ENCODE results near the gene INPP4B. TPM values are rescaled to one million over a fixed set of nuclear protein-coding genes. Genes with fewer than 3 reads are reported as not detected.

INPP4B gene
- total RNA-seq, 1 donor from 2014 or later = 4.9 TPM

- Mint-ChIP-seq H3K9me3 (ENCODE audit: unreplicated experiment) (no peaks in the 10 kb centered on the region), H3K27ac (ENCODE audit: unreplicated experiment) (no peak overlapping the region), H3K36me3 (ENCODE audit: low read depth, unreplicated experiment) (no peaks in the 10 kb centered on the region), H3K4me1 (ENCODE audit: unreplicated experiment) (no peaks in the 10 kb centered on the region), H3K4me3 (ENCODE audit: unreplicated experiment) (no peak overlapping the region), H3K27me3 (ENCODE audit: unreplicated experiment) (peaks cover 1% of the 10 kb centered on the region)
- TF ChIP-seq, protein P1, sequence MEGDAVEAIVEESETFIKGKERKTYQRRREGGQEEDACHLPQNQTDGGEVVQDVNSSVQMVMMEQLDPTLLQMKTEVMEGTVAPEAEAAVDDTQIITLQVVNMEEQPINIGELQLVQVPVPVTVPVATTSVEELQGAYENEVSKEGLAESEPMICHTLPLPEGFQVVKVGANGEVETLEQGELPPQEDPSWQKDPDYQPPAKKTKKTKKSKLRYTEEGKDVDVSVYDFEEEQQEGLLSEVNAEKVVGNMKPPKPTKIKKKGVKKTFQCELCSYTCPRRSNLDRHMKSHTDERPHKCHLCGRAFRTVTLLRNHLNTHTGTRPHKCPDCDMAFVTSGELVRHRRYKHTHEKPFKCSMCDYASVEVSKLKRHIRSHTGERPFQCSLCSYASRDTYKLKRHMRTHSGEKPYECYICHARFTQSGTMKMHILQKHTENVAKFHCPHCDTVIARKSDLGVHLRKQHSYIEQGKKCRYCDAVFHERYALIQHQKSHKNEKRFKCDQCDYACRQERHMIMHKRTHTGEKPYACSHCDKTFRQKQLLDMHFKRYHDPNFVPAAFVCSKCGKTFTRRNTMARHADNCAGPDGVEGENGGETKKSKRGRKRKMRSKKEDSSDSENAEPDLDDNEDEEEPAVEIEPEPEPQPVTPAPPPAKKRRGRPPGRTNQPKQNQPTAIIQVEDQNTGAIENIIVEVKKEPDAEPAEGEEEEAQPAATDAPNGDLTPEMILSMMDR (IDR thresholded peaks at IDR 0.05; ENCODE audit: unreplicated experiment) = no peak
- DNase-seq (ENCODE audit: low spot score) = no peak
Observed at GRCh38 chr4:142743121-142743825, 102.8 kb downstream of the INPP4B start.

DNA sequence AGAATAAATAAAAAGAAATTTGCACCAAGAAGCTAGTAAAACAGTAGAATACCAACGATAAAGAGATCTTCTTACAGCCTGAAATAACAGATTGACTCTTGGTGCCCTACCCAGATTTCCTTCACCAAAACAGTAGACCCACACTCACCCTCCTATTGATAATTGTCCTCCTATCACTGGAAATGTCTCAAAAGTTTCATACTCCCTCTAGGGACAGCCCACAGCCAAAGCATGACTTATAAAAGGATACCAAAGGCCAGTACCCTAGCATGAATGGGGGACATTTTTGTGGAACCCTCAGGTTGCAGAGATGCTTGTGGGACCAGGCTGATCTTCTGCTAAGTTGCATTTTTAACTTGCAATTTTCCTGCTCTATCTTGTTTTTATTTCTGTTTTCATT is 104.1 kb downstream of the INPP4B start:
- Mint-ChIP-seq H3K9me3 (ENCODE audit: unreplicated experiment) (no peaks in the 10 kb centered on the region), H3K4me3 (ENCODE audit: unreplicated experiment) (no peak overlapping the region), H3K36me3 (ENCODE audit: low read depth, unreplicated experiment) (no peaks in the 10 kb centered on the region), H3K27ac (ENCODE audit: unreplicated experiment) (no peak overlapping the region), H3K27me3 (ENCODE audit: unreplicated experiment) (no peaks in the 10 kb centered on the region), H3K4me1 (ENCODE audit: unreplicated experiment) (no peaks in the 10 kb centered on the region)
- TF ChIP-seq, protein P1 (IDR thresholded peaks at IDR 0.05; ENCODE audit: unreplicated experiment) = no peak
- no peak for DNase-seq (ENCODE audit: low spot score)

DNA sequence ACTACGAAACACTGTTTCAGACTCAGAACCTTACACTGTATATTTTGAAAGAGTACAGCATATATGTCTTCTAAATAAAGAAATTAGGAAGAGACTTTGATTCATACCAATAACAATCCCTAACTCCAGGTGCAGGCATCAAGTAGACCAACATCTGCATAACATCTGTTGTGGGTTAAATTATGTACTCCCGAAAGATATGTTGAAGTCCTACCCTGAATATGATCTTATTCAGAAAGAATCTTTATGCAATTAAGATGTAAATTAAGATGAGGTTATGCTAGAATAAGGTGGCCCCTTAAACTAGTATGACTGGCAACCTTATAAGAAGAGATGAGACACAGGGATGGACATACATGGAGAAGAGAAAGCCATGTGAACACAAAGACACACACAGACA is 117.9 kb downstream of the INPP4B start:
- H3K9me3 Mint-ChIP-seq (ENCODE audit: unreplicated experiment) = no peaks in the 10 kb centered on the region
- H3K4me1 Mint-ChIP-seq (ENCODE audit: unreplicated experiment) = peaks cover 7% of the 10 kb centered on the region
- H3K4me3 Mint-ChIP-seq (ENCODE audit: unreplicated experiment) = no peak overlapping the region
- H3K36me3 Mint-ChIP-seq (ENCODE audit: low read depth, unreplicated experiment) = no peaks in the 10 kb centered on the region
- H3K27ac Mint-ChIP-seq (ENCODE audit: unreplicated experiment) = no peak overlapping the region
- DNase-seq (ENCODE audit: low spot score) = no peak
- TF ChIP-seq, protein P1 (IDR thresholded peaks at IDR 0.05; ENCODE audit: unreplicated experiment) = no peak
- H3K27me3 Mint-ChIP-seq (ENCODE audit: unreplicated experiment) = no peaks in the 10 kb centered on the region

DNA sequence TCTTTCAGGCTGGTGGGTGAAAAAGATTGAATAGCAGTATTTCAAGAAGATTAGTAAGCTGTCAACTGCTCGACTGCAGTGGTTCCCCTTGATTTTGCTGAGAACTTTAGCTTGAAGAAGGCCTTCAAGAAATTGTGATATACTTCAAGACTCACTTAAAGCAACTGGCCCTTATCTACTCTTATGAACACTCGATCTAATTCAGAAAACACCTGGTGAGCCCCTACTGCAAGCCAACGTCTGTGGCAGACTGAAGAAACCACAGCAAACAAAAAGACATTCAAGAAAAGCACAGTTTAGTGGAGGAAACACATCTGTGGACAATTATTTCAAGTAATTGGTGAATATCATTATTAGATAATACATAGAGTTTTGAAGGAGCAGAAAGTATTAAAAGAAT is 119.0 kb downstream of the INPP4B start:
- no peaks in the 10 kb centered on the region for H3K9me3 Mint-ChIP-seq (ENCODE audit: unreplicated experiment)
- H3K4me3 Mint-ChIP-seq (ENCODE audit: unreplicated experiment) = no peak overlapping the region
- H3K27ac Mint-ChIP-seq (ENCODE audit: unreplicated experiment) = no peak overlapping the region
- TF ChIP-seq, protein P1 (IDR thresholded peaks at IDR 0.05; ENCODE audit: unreplicated experiment) = no peak
- H3K27me3 Mint-ChIP-seq (ENCODE audit: unreplicated experiment) = no peaks in the 10 kb centered on the region
- no peak for DNase-seq (ENCODE audit: low spot score)
- peaks cover 7% of the 10 kb centered on the region for H3K4me1 Mint-ChIP-seq (ENCODE audit: unreplicated experiment)
- no peaks in the 10 kb centered on the region for H3K36me3 Mint-ChIP-seq (ENCODE audit: low read depth, unreplicated experiment)

DNA sequence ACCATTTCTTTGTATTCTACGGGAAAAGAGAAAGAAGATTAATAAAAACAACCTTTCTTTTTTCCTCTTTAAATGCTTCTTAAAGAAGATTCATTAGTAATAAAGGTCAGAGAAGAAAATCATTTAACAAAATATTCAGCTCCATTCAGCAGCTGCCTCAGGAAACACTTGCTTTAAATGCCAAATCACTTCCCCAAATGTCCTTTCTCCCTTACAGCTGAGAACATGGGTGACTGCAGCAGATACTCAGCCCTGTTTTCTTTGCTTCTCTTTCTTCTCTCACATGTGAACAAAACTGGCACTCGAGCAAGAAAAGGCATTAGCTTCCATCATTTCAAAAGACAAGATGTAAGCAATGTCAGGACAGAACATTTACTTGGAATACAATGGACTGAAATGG is 120.2 kb downstream of the INPP4B start:
- Mint-ChIP-seq H3K4me1 (ENCODE audit: unreplicated experiment) (peaks cover 3% of the 10 kb centered on the region), H3K27me3 (ENCODE audit: unreplicated experiment) (no peaks in the 10 kb centered on the region), H3K9me3 (ENCODE audit: unreplicated experiment) (no peaks in the 10 kb centered on the region), H3K4me3 (ENCODE audit: unreplicated experiment) (no peak overlapping the region), H3K27ac (ENCODE audit: unreplicated experiment) (no peak overlapping the region), H3K36me3 (ENCODE audit: low read depth, unreplicated experiment) (no peaks in the 10 kb centered on the region)
- DNase-seq (ENCODE audit: low spot score) = no peak
- TF ChIP-seq, protein P1 (IDR thresholded peaks at IDR 0.05; ENCODE audit: unreplicated experiment) = no peak

Measured in endothelial cell (in vitro differentiated cells).